Measurements from ENCODE around the gene FCHO1.

DNA sequence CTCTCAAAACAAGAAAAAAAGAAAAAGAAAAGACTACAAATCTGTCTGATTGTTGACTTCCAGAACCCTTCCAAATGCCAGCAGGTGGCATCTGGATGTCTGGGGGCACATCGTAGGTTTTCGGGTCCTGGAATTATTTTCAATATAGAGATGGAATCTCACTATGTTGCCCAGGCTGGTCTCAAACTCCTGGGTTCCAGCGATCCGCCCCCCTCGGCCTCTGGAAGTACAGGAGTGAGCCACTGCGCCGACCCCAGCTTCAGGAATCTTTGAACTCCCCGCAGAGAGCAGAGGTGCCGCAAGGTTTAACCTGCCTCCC lies 43.1 kb downstream of the FCHO1 start:
- TF ChIP-seq, protein P1, sequence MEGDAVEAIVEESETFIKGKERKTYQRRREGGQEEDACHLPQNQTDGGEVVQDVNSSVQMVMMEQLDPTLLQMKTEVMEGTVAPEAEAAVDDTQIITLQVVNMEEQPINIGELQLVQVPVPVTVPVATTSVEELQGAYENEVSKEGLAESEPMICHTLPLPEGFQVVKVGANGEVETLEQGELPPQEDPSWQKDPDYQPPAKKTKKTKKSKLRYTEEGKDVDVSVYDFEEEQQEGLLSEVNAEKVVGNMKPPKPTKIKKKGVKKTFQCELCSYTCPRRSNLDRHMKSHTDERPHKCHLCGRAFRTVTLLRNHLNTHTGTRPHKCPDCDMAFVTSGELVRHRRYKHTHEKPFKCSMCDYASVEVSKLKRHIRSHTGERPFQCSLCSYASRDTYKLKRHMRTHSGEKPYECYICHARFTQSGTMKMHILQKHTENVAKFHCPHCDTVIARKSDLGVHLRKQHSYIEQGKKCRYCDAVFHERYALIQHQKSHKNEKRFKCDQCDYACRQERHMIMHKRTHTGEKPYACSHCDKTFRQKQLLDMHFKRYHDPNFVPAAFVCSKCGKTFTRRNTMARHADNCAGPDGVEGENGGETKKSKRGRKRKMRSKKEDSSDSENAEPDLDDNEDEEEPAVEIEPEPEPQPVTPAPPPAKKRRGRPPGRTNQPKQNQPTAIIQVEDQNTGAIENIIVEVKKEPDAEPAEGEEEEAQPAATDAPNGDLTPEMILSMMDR (IDR thresholded peaks at IDR 0.05 in 4 of 5, conservative IDR thresholded peaks at IDR 0.05 in 1 of 5): no peak
- no peak for TF ChIP-seq POLR2A (IDR thresholded peaks at IDR 0.05)

Measured in gastrocnemius medialis (tissue), 4 donors.